MCF 10A (cell line): ENCODE data around the gene TPRKB. TPM values are rescaled to one million over a fixed set of nuclear protein-coding genes. Genes with fewer than 3 reads are reported as not detected.
"Not testable (repeated sequence)": the region's sequence is repeated elsewhere in the genome, so short reads cannot be mapped to it uniquely, and the experiment has no call there.

Experiments
- BruUV-seq: library from RNA; stranded (reverse); fragments of 400-500 nt; replicated peaks from 2 replicates; lab custom pipeline; 2021; lab: Mats Ljungman, UMichigan
- CTCF ChIA-PET: fragments of 300-600 bp; sonication (Branson Sonifier 250); formaldehyde crosslinking; extraction: SDS; loops from one replicate; lab custom pipeline; 2021; ENCODE audit warnings: antibody characterized with exemption, inconsistent platforms; lab: Yijun Ruan, JAX
- POLR2A ChIA-PET: fragments of 300-600, 350-650 bp; sonication (Branson Sonifier 250); formaldehyde crosslinking; extraction: SDS; loops from one replicate; lab custom pipeline; 2020; ENCODE audit warnings: antibody characterized with exemption, inconsistent platforms; lab: Yijun Ruan, JAX
- DNase-seq: peaks from one replicate; pipeline ENCODE4 v3.0.0-alpha.2; 2018; ENCODE audit not compliant: unreplicated experiment
- H3K27ac Mint-ChIP-seq: one replicate; pipeline ENCODE4 v1.8.0; 2022; ENCODE audit warnings: mild to moderate bottlenecking, low read depth, mixed read lengths; ENCODE audit not compliant: unreplicated experiment
- H3K27me3 Mint-ChIP-seq: one replicate; pipeline ENCODE4 v1.8.0; 2022; ENCODE audit warnings: mixed read lengths; ENCODE audit not compliant: insufficient read depth, unreplicated experiment
- H3K36me3 Mint-ChIP-seq: one replicate; pipeline ENCODE4 v1.8.0; 2022; ENCODE audit warnings: mild to moderate bottlenecking, moderate library complexity, mixed read lengths; ENCODE audit not compliant: insufficient read depth, unreplicated experiment
- H3K4me1 Mint-ChIP-seq: one replicate; pipeline ENCODE4 v1.8.0; 2022; ENCODE audit warnings: mixed read lengths; ENCODE audit not compliant: insufficient read depth, unreplicated experiment
- H3K4me3 Mint-ChIP-seq: one replicate; pipeline ENCODE4 v1.8.0; 2022; ENCODE audit warnings: mild to moderate bottlenecking, moderate library complexity, mixed read lengths; ENCODE audit not compliant: unreplicated experiment
- H3K9me3 Mint-ChIP-seq: one replicate; pipeline ENCODE4 v1.8.0; 2022; ENCODE audit warnings: mixed read lengths; ENCODE audit not compliant: unreplicated experiment
- intact Hi-C: fragments of 100-400 bp; cut with micrococcal nuclease; formaldehyde crosslinking; loops from 2 replicates; pipeline ENCODE4 v1.14.1; 2022
- total RNA-seq: library from RNA; stranded (reverse); gene quantifications from 2 replicates; pipeline ENCODE4 v1.2.3, GENCODE V29; 2022
- TF ChIP-seq, protein P1 (sequence below): fragments of 200-600 bp; IDR thresholded peaks from one replicate; pipeline ENCODE4 v1.8.0; 2022; ENCODE audit warnings: antibody characterized with exemption, mild to moderate bottlenecking; ENCODE audit not compliant: unreplicated experiment

TPRKB gene
- total RNA-seq, 1 experiment from 2014 or later = 40.4 TPM

GRCh38 chr2:73685764-73686438 is 51.2 kb downstream of the TPRKB start:
- peaks cover 4% of the 10 kb centered on the region for H3K36me3 Mint-ChIP-seq
- no TSS peak for BruUV-seq
- H3K27me3 Mint-ChIP-seq = peaks cover 21% of the 10 kb centered on the region
- POLR2A ChIA-PET = no interaction called here
- H3K4me3 Mint-ChIP-seq = no peak overlapping the region
- intact Hi-C loops = no loop called here
- CTCF ChIA-PET = no interaction called here
- no peak overlapping the region for H3K27ac Mint-ChIP-seq
- H3K9me3 Mint-ChIP-seq = no peaks in the 10 kb centered on the region
- DNase-seq = no peak
- TF ChIP-seq, protein P1, sequence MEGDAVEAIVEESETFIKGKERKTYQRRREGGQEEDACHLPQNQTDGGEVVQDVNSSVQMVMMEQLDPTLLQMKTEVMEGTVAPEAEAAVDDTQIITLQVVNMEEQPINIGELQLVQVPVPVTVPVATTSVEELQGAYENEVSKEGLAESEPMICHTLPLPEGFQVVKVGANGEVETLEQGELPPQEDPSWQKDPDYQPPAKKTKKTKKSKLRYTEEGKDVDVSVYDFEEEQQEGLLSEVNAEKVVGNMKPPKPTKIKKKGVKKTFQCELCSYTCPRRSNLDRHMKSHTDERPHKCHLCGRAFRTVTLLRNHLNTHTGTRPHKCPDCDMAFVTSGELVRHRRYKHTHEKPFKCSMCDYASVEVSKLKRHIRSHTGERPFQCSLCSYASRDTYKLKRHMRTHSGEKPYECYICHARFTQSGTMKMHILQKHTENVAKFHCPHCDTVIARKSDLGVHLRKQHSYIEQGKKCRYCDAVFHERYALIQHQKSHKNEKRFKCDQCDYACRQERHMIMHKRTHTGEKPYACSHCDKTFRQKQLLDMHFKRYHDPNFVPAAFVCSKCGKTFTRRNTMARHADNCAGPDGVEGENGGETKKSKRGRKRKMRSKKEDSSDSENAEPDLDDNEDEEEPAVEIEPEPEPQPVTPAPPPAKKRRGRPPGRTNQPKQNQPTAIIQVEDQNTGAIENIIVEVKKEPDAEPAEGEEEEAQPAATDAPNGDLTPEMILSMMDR = no peak
- peaks cover 6% of the 10 kb centered on the region for H3K4me1 Mint-ChIP-seq

GRCh38 chr2:73684905-73685304 is 52.2 kb downstream of the TPRKB start:
- intact Hi-C loops = loop anchor here (5.0 kb wide), 1 partner anchor 577 kb away; no protein-coding TSS in a partner anchor
- DNase-seq, BruUV-seq, H3K4me3 Mint-ChIP-seq, POLR2A ChIA-PET, CTCF ChIA-PET, H3K9me3 Mint-ChIP-seq, H3K27ac Mint-ChIP-seq, H3K36me3 Mint-ChIP-seq, H3K4me1 Mint-ChIP-seq: not testable (repeated sequence)
- peaks cover 21% of the 10 kb centered on the region for H3K27me3 Mint-ChIP-seq

DNA sequence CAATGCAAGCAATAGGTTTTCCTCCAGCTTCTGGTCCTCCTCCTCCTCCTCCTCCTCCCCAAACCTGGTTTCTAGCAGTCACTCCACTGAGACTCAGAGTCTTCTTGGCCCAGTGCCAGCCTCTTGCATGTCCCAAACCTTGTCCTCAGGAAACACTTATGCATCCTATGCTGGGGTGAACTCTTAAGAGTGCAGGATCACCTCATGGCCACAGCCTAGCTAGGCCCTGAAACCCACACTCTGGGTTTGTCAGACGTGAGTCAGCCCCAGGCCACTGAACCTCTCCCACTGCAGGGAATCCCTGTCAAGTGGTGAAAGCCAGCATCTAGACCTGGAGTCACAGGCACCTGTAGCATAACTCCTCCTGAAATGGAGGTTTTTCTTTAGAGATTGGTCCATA is 52.8 kb downstream of the TPRKB start:
- DNase-seq, H3K4me1 Mint-ChIP-seq, H3K4me3 Mint-ChIP-seq, H3K36me3 Mint-ChIP-seq, BruUV-seq, POLR2A ChIA-PET, H3K9me3 Mint-ChIP-seq, H3K27ac Mint-ChIP-seq, CTCF ChIA-PET: not testable (repeated sequence)
- intact Hi-C loops = loop anchor here (5.0 kb wide), 1 partner anchor 578 kb away; no protein-coding TSS in a partner anchor
- H3K27me3 Mint-ChIP-seq = peaks cover 21% of the 10 kb centered on the region

DNA sequence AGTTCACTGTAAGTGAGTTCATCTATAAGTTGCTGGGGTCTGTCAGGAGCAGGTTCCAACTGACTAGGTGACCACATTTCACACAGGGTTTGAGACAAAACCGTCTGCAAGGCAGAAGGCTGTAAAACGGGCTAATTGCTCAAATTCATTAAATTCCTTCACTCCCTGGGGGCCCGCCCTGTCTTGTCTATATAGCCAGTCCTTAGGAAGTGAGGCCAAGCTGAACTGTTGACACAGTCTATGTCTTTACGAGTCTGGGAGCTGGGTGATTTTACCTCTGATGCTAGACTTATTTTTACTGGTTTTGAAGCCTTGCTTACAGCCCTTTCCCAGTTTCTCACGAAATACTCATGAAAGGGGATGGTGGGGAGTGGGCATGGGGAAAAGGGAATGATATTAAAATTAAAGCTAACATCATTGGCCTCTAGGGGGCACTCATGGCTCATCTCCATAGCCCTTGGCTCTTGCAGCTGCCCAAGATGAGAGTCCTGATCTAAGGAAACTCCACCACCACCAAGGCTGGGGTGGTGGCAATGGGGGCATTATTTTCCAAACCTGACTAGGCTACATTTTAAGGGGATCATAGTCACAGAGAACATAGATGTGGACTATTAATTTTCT is 57.1 kb downstream of the TPRKB start:
- peaks cover 33% of the 10 kb centered on the region for H3K27me3 Mint-ChIP-seq
- H3K9me3 Mint-ChIP-seq, BruUV-seq, H3K27ac Mint-ChIP-seq, H3K36me3 Mint-ChIP-seq, H3K4me1 Mint-ChIP-seq, H3K4me3 Mint-ChIP-seq: not testable (repeated sequence)
- ChIA-PET CTCF (interaction anchor here (0.6 to 3.1 kb wide), 17 partner anchors 10 to 656 kb away, joined by 3 to 21 read pairs (median 3); no protein-coding TSS in a partner anchor), POLR2A (interaction anchor here (0.6 kb wide), 1 partner anchor 145 kb away, joined by 3 read pairs; no protein-coding TSS in a partner anchor)
- TF ChIP-seq, protein P1 = peak; percentile 43
- DNase-seq = peak; percentile 59
- intact Hi-C loops = loop anchor here (5.0 kb wide), 1 partner anchor 582 kb away; no protein-coding TSS in a partner anchor

Other genes with a start within 250 kb of the TPRKB start
- gene NAT8, start 94.9 kb downstream of the TPRKB start, total RNA-seq = not detected in 2 replicates
- 45.0 and 46.3 TPM in 2 replicates for gene DUSP11, start 42.8 kb upstream of the TPRKB start, total RNA-seq
- not detected in 2 replicates for gene C2orf78, start 46.8 kb upstream of the TPRKB start, total RNA-seq
- 64.9 and 66.3 TPM in 2 replicates for gene STAMBP, start 91.6 kb upstream of the TPRKB start, total RNA-seq
- gene ACTG2, start 155.7 kb upstream of the TPRKB start, total RNA-seq = not detected in 2 replicates
- 74.4 and 92.3 TPM in 2 replicates for gene DGUOK, start 189.5 kb upstream of the TPRKB start, total RNA-seq
- 15.0 and 17.5 TPM in 2 replicates for gene TET3, start 247.6 kb upstream of the TPRKB start, total RNA-seq